ENCODE results near the gene CSTF2.
"Not testable (repeated sequence)": the region's sequence is repeated elsewhere in the genome, so short reads cannot be mapped to it uniquely, and the experiment has no call there.

The CSTF2 gene, protein sequence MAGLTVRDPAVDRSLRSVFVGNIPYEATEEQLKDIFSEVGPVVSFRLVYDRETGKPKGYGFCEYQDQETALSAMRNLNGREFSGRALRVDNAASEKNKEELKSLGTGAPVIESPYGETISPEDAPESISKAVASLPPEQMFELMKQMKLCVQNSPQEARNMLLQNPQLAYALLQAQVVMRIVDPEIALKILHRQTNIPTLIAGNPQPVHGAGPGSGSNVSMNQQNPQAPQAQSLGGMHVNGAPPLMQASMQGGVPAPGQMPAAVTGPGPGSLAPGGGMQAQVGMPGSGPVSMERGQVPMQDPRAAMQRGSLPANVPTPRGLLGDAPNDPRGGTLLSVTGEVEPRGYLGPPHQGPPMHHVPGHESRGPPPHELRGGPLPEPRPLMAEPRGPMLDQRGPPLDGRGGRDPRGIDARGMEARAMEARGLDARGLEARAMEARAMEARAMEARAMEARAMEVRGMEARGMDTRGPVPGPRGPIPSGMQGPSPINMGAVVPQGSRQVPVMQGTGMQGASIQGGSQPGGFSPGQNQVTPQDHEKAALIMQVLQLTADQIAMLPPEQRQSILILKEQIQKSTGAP

DNA sequence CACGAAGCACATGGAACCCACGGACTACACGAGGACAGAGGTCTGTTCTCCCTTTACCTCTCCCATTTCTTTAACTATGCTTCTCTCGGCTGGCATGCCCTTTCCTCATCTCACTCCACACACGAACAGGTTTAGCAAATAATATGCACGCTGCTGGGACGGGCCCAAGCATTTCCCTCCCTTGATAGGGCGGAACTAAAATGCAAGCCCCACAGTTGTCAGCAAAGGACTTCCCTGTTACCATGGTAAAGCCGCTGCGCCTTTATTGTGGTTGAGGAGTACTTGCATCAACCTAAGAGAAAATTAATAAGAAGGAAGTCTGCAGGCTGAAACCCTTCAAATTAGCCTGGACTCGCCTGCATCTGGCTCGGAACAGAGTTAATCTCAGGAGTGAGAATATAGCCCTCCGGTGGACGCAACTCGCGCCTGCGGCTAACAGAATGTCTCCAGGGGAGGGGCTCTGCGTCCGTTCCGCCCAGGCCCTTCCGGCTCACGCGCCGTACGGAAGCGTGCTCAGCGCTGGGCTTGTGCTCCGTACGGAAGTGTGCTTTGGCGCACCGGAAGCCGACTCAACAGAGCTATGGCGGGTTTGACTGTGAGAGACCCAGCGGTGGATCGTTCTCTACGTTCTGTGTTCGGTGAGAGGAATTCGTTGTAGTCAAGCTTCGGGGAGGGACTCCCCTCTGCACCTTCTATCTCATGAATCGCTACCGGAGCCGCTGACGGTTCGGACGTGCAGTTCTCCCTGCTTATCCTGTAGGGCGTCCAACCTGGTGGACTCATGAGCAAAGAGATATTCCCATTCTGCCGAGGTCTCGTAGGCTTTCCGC is at the start of gene CSTF2:
Gene CSTF2, plus strand, starts transcription at position 555 of the 830 bp plus-strand sequence. Its CDS starts 26 bp downstream, at position 581.
- DNase-seq = peak; percentile 39

GRCh38 chrX:100796371-100796770 is 23.8 kb upstream of the CSTF2 start:
- DNase-seq = not testable (repeated sequence)

GRCh38 chrX:100797359-100797758 is 22.8 kb upstream of the CSTF2 start:
- DNase-seq = no peak

DNA sequence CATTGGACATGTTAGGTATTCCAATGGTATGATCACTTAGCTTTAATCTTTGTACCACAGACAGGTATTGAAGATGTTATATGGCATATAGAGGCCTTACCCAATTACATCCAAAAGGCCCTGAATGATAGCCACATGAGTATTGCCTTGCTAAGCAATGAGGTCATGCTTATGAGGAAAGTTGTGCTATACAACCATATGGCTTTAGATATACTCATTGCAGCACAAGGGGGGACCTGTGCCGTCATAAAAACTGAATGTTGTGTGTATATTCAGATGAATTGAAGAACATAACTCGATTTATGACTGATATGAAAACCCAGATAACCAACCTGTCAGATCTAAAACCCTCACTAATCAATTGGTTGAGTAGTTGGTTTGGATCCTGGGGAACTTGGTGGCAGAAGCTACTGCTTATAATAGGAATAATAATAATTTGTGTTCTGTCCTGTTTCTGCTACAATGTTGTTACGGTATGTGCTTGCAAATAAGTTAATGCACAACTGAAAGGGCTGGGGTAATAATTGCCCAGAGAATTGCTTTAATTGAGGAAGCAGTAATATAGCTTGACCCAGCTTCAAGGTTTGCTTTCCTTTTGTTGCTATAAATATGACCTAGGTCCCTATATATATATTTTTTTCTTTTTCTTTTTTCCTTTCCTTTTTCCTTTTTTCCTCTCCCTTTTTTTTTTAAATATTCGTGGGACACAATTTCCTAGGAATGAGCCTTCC is 21.5 kb upstream of the CSTF2 start:
- no peak for DNase-seq

GRCh38 chrX:100802843-100803242 is 17.3 kb upstream of the CSTF2 start:
- DNase-seq = no peak

GRCh38 chrX:100804780-100805179 is 15.4 kb upstream of the CSTF2 start:
- DNase-seq = no peak

- not testable (repeated sequence) for DNase-seq
Measured at GRCh38 chrX:100808265-100808664, 11.9 kb upstream of the CSTF2 start.

GRCh38 chrX:100812216-100813158 is 7.7 kb upstream of the CSTF2 start:
- DNase-seq = no peak

GRCh38 chrX:100817340-100817739 is 2.9 kb upstream of the CSTF2 start:
- DNase-seq = no peak

GRCh38 chrX:100819534-100819836 is 706 bp upstream of the CSTF2 start:
- no peak for DNase-seq

GRCh38 chrX:100829730-100830129 is 9.5 kb downstream of the CSTF2 start:
- DNase-seq = no peak

GRCh38 chrX:100830143-100830542 is 10.0 kb downstream of the CSTF2 start:
- DNase-seq = no peak

DNA sequence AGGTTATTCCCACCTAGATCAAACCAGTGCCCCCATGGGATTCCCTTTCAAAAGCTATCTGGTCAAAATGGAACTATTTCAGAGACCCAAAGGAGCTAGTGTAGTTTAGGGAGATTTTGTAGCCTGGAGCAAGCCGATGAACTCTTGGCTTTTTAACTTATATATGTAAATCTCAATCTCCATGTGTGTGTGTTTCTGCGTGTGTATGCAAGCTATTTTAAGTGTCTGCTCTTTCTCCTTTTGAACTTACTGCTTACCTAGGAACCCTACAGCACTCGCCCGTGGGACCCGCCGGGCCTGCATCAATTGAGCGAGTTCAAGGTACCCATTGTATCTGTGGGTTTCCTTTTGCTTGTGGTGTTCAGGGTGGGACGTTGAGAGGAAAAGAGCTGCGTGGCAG is 10.4 kb downstream of the CSTF2 start:
- DNase-seq = no peak

DNA sequence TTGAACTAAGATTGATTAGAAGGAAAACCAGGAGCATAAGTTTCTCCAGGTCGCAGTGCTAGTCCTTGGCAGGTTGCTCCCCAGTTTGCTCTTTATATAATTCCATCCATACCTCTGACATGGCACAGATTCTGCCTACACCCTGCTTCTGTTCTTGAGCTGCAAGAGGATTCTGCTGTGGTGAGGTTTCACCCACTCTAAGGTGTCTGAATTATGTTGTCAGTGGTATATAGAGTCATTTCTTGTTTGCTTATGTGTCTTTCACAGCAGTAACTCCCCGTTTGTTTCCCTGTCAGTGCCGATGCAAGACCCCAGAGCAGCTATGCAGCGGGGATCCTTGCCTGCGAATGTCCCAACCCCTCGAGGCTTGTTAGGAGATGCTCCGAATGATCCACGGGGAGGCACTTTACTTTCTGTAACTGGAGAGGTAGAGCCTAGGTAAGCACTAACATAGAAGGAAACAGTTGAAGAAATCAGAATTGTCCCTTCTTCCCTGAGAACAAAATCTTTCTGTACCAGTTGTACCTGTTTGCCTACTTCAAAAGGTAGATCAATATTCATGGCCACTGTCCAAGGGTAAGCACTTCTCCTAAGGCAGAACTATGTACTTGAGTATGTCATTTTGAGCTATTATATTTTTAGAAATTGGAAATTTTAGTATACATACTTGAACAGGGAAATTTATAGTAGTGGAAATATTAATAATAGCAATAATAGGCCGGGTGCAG is 11.2 kb downstream of the CSTF2 start:
- DNase-seq = no peak

DNA sequence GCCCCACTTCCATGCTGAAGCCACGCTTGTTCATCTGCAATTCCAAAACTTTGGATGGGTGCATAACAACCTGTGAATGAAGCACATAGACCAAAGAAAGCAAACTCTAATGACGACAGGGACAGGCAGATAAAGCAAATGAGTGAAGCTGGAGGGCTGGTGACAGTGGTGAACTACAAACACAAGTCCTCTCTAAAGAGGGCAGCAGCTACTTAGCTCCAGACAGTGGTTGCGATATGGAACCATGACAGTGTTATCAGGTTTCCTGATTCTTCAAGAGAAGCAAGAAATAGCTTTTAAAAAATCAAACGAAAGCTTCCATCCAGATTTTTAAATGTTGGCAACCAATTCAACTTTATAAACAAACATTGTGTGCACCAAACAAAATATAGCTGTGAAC is 30.1 kb downstream of the CSTF2 start:
- DNase-seq = no peak

GRCh38 chrX:100852810-100853209 is 32.6 kb downstream of the CSTF2 start:
- DNase-seq = no peak

- no peak for DNase-seq
Measured at GRCh38 chrX:100863326-100863864, 43.2 kb downstream of the CSTF2 start.

DNA sequence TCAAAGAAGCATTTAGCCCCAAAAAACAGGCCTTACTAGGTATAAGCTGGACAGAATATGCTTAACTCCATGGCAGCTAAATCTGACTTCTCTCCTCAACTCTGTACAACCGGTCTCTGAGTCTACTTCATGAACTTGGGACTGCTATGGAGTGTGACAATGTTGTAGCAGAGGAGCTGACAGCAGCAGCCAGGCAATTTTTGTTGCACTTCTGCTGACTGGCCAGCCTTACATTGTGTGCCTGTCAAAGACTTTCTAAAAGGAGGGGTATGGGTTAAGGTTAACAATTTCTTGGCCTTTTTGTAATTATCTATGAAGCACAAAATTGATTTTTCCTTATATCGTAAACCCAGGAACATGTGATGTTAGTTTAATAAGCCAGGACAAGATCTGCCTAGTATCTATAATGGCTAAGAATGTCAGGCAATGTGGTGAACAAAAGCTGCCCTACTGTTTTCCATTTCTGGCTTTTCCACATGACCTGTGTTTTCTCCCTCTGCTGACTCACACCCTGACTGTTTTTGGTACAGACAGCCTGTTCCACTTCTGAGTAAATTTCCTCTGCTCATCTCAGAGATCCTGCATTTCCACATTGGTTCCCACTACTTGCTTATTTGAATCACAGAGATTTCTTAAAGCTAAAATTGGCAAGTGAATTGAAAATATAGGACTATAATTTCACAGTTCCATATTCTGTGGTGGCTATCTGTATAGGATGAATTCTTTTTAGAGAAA is 44.6 kb downstream of the CSTF2 start:
- no peak for DNase-seq

- DNase-seq = no peak
Measured at GRCh38 chrX:100868273-100868672, 48.1 kb downstream of the CSTF2 start.

- DNase-seq = no peak
Measured at GRCh38 chrX:100870527-100870926, 50.3 kb downstream of the CSTF2 start.
